Nucleus accumbens (tissue), 56 donors: ENCODE measurements around the gene CNTN4.
"Not testable (repeated sequence)": the region's sequence is repeated elsewhere in the genome, so short reads cannot be mapped to it uniquely, and the experiment has no call there.

ENCODE experiments used
- DNase-seq, 56 donors: peaks; one replicate each; lab custom pipeline; 2025; lab: John Stamatoyannopoulos, UW

Gene CNTN4

GRCh38 chr3:2510591-2511145 lies 412.0 kb downstream of the CNTN4 start:
- DNase-seq, result no peak

- DNase-seq, result peak in 29 of 56 donors; percentile 0 to 45 (median 7)
Measured at GRCh38 chr3:2511356-2511755, 412.7 kb downstream of the CNTN4 start.

GRCh38 chr3:2512881-2513280 lies 414.2 kb downstream of the CNTN4 start:
- no peak for DNase-seq

GRCh38 chr3:2513986-2514385 lies 415.3 kb downstream of the CNTN4 start:
- no peak for DNase-seq

- no peak for DNase-seq
Measured at GRCh38 chr3:2516762-2517441, 418.2 kb downstream of the CNTN4 start.

GRCh38 chr3:2517500-2518172 lies 419.0 kb downstream of the CNTN4 start:
- no peak for DNase-seq

GRCh38 chr3:2523281-2523836 lies 424.7 kb downstream of the CNTN4 start:
- DNase-seq, result no peak

- DNase-seq, result no peak
Measured at GRCh38 chr3:2525968-2526367, 427.3 kb downstream of the CNTN4 start.

- DNase-seq, result no peak
Measured at GRCh38 chr3:2526926-2527325, 428.3 kb downstream of the CNTN4 start.

GRCh38 chr3:2527328-2527727 lies 428.7 kb downstream of the CNTN4 start:
- DNase-seq, result not testable (repeated sequence)

- not testable (repeated sequence) for DNase-seq
Measured at GRCh38 chr3:2534767-2535166, 436.1 kb downstream of the CNTN4 start.

- no peak for DNase-seq
Measured at GRCh38 chr3:2535206-2535605, 436.5 kb downstream of the CNTN4 start.

- DNase-seq, result no peak
Measured at GRCh38 chr3:2536575-2536974, 437.9 kb downstream of the CNTN4 start.

- no peak for DNase-seq
Measured at GRCh38 chr3:2540115-2540514, 441.4 kb downstream of the CNTN4 start.

GRCh38 chr3:2543247-2543646 lies 444.6 kb downstream of the CNTN4 start:
- no peak for DNase-seq

GRCh38 chr3:2544212-2544611 lies 445.5 kb downstream of the CNTN4 start:
- DNase-seq, result no peak

- no peak for DNase-seq
Measured at GRCh38 chr3:2544718-2545117, 446.1 kb downstream of the CNTN4 start.

GRCh38 chr3:2547049-2547448 lies 448.4 kb downstream of the CNTN4 start:
- no peak for DNase-seq

- DNase-seq, result no peak
Measured at GRCh38 chr3:2554656-2555055, 456.0 kb downstream of the CNTN4 start.

GRCh38 chr3:2558796-2559195 lies 460.1 kb downstream of the CNTN4 start:
- no peak for DNase-seq

GRCh38 chr3:2567451-2567850 lies 468.8 kb downstream of the CNTN4 start:
- DNase-seq, result no peak

GRCh38 chr3:2568156-2568555 lies 469.5 kb downstream of the CNTN4 start:
- DNase-seq, result no peak
